ENCODE results near the gene ATP8B1.

The ATP8B1 gene

GRCh38 chr18:57619876-57620275 lies 183.2 kb downstream of the ATP8B1 start:
- DNase-seq (ENCODE audit: low read depth in 1 of 2, low spot score in 1 of 2) = no peak
- in situ Hi-C loops (cut with HindIII; ENCODE audit: low pct_unique_long_range_greater_than_20kb, low sequenced_read_pairs) = no loop called here
- TF ChIP-seq JUND (IDR thresholded peaks at IDR 0.05; ENCODE audit: low read depth) = no peak

- DNase-seq (ENCODE audit: low read depth in 1 of 2, low spot score in 1 of 2) = no peak
- in situ Hi-C loops (cut with HindIII; ENCODE audit: low pct_unique_long_range_greater_than_20kb, low sequenced_read_pairs) = no loop called here
- no peak for TF ChIP-seq JUND (IDR thresholded peaks at IDR 0.05; ENCODE audit: low read depth)
Observed at GRCh38 chr18:57618910-57619309, 184.2 kb downstream of the ATP8B1 start.

- TF ChIP-seq JUND (IDR thresholded peaks at IDR 0.05; ENCODE audit: low read depth) = no peak
- DNase-seq (ENCODE audit: low read depth in 1 of 2, low spot score in 1 of 2) = no peak
- in situ Hi-C loops (cut with HindIII; ENCODE audit: low pct_unique_long_range_greater_than_20kb, low sequenced_read_pairs) = no loop called here
Observed at GRCh38 chr18:57603871-57604270, 199.2 kb downstream of the ATP8B1 start.

Data from T47D (cell line).